Liver (tissue), 9 donors: ENCODE data around the gene LRCOL1. TPM values are rescaled to one million over a fixed set of nuclear protein-coding genes. Genes with fewer than 3 reads are reported as not detected.

Source experiments
- DNase-seq: peaks from one replicate; pipeline ENCODE4 v3.0.0-alpha.2; 2017; ENCODE audit warnings: low spot score
- H3K27ac ChIP-seq, 2 donors: one replicate each; pipeline ENCODE4 v1.7.0; 2013; ENCODE audit warnings: inconsistent platforms in 2 of 2, low read length in 2 of 2, control low read depth in 1 of 2, low read depth in 1 of 2, mild to moderate bottlenecking in 1 of 2
- H3K27me3 ChIP-seq, 4 donors: one replicate each; pipeline versions ENCODE4 v1.6.1 to v1.7.0; 2013; ENCODE audit warnings: low read length in 3 of 4, inconsistent platforms in 1 of 4, mild to moderate bottlenecking in 1 of 4, moderate library complexity in 1 of 4; ENCODE audit not compliant: control insufficient read depth in 4 of 4, insufficient read depth in 4 of 4
- H3K36me3 ChIP-seq, 4 donors: one replicate each; pipeline versions ENCODE4 v1.6.1 to v1.7.0; 2013; ENCODE audit warnings: low read length in 3 of 4, mild to moderate bottlenecking in 3 of 4, low read depth in 1 of 4, moderate library complexity in 1 of 4; ENCODE audit not compliant: control insufficient read depth in 4 of 4, insufficient read depth in 3 of 4
- H3K4me1 ChIP-seq, 4 donors: one replicate each; pipeline versions ENCODE4 v1.6.1 to v1.7.0; 2013; ENCODE audit warnings: low read length in 3 of 4, mild to moderate bottlenecking in 3 of 4, moderate library complexity in 1 of 4; ENCODE audit not compliant: control insufficient read depth in 4 of 4, insufficient read depth in 4 of 4
- H3K4me3 ChIP-seq, 3 donors: one replicate each; pipeline versions ENCODE4 v1.6.1 to v1.7.0; 2013; ENCODE audit warnings: low read length in 3 of 3, control low read depth in 1 of 3, low read depth in 1 of 3, mild to moderate bottlenecking in 1 of 3
- H3K9ac ChIP-seq, 2 donors: one replicate each; pipeline ENCODE4 v1.7.0; 2013; ENCODE audit warnings: low read length in 2 of 2, mild to moderate bottlenecking in 2 of 2, moderate library complexity in 2 of 2, control low read depth in 1 of 2, low read depth in 1 of 2
- H3K9me3 ChIP-seq, 4 donors: one replicate each; pipeline versions ENCODE4 v1.6.1 to v1.7.0; 2013; ENCODE audit warnings: low read length in 3 of 4; ENCODE audit not compliant: control insufficient read depth in 4 of 4
- EGR1 ChIP-seq, 2 donors: IDR thresholded peaks; 2 replicates each; pipeline ENCODE4 v1.6.1; 2016 to 2018; ENCODE audit warnings: antibody characterized with exemption in 2 of 2, low read depth in 2 of 2
- FOXA1 ChIP-seq: IDR thresholded peaks from 2 replicates; pipeline ENCODE4 v1.6.1; 2016; ENCODE audit warnings: antibody characterized with exemption
- FOXA2 ChIP-seq: IDR thresholded peaks from 2 replicates; pipeline ENCODE4 v1.6.1; 2016; ENCODE audit warnings: antibody characterized with exemption
- HNF4A ChIP-seq, 2 donors: conservative IDR thresholded peaks; 2 replicates each; pipeline ENCODE4 v1.6.1; 2016; ENCODE audit warnings: antibody characterized with exemption in 2 of 2, mild to moderate bottlenecking in 2 of 2
- HNF4G ChIP-seq: IDR thresholded peaks from 2 replicates; pipeline ENCODE4 v1.6.1; 2016; ENCODE audit warnings: antibody characterized with exemption
- JUND ChIP-seq, 2 donors: IDR thresholded peaks; 2 replicates each; pipeline ENCODE4 v1.6.1; 2016; ENCODE audit warnings: antibody characterized with exemption in 2 of 2
- MAX ChIP-seq: IDR thresholded peaks from 2 replicates; pipeline ENCODE4 v1.6.1; 2016; ENCODE audit warnings: antibody characterized with exemption
- RAD21 ChIP-seq, 2 donors: IDR thresholded peaks; 2 replicates each; pipeline ENCODE4 v1.6.1; 2016; ENCODE audit warnings: antibody characterized with exemption in 2 of 2, mild to moderate bottlenecking in 2 of 2
- REST ChIP-seq: IDR thresholded peaks from 2 replicates; pipeline ENCODE4 v1.6.1; 2016; ENCODE audit warnings: antibody characterized with exemption, mild to moderate bottlenecking
- RXRA ChIP-seq, 2 donors: IDR thresholded peaks; 2 replicates each; pipeline ENCODE4 v1.6.1; 2017 to 2018; ENCODE audit warnings: antibody characterized with exemption in 2 of 2, mild to moderate bottlenecking in 1 of 2
- SP1 ChIP-seq: IDR thresholded peaks from 2 replicates; pipeline ENCODE4 v1.6.1; 2018; ENCODE audit warnings: antibody characterized with exemption, mild to moderate bottlenecking
- TAF1 ChIP-seq: conservative IDR thresholded peaks from 2 replicates; pipeline ENCODE4 v1.6.1; 2016; ENCODE audit warnings: antibody characterized with exemption, mild to moderate bottlenecking
- YY1 ChIP-seq: IDR thresholded peaks from 2 replicates; pipeline ENCODE4 v1.6.1; 2016; ENCODE audit warnings: antibody characterized with exemption, mild to moderate bottlenecking
- ZBTB33 ChIP-seq: IDR thresholded peaks from 2 replicates; pipeline ENCODE4 v1.6.1; 2016; ENCODE audit warnings: antibody characterized with exemption
- WGBS: extraction: QIAGEN DNeasy Blood & Tissue Kit; methylation state at CpG from one replicate; pipeline ENCODE4 v1.1.7; 2013; 5-methylcytosine and 5-hydroxymethylcytosine counted together
- polyA plus RNA-seq, 2 donors: library from polyadenylated mRNA; stranded (reverse) in 1 of 2; unstranded in 1 of 2; fragments of 200-250 nt in 1 of 2; fragments of >200 nt in 1 of 2; fragmentation: Nextera tagmentation in 1 of 2; extraction: Ambion mirVana in 1 of 2; gene quantifications; one replicate each; pipeline versions ENCODE4 v1.2.1 to v1.2.3, GENCODE V29; 2013 to 2015
- total RNA-seq, 2 donors: library from RNA; depleted of rRNA; stranded (reverse); fragments of >200 nt; gene quantifications; one replicate each; pipeline ENCODE4 v1.2.3, GENCODE V29; 2014
- donor health status: healthy.
- donor health status: healthy.
- donor health status: healthy.
- donor health status: healthy.
- donor health status: healthy.

LRCOL1 gene
- total and polyA plus RNA-seq, 4 donors = 2.6 to 40.7 (median 5.9) TPM; not detected in 1

- Histone ChIP-seq H3K36me3 (peaks cover 0 to 10% (median 4%) of the 10 kb centered on the region in 4 donors), H3K9ac (no peak overlapping the region), H3K27me3 (no peaks in the 10 kb centered on the region), H3K4me3 (no peak overlapping the region), H3K27ac (no peak overlapping the region), H3K9me3 (no peaks in the 10 kb centered on the region), H3K4me1 (no peaks in the 10 kb centered on the region)
- no peak for DNase-seq
- TF ChIP-seq FOXA2 = no peak
- no peak for TF ChIP-seq MAX
- no peak for TF ChIP-seq ZBTB33
- TF ChIP-seq JUND (IDR thresholded peaks at IDR 0.05) = no peak
- TF ChIP-seq TAF1 = no peak
- no peak for TF ChIP-seq HNF4G
- TF ChIP-seq FOXA1 = no peak
- WGBS = 88% methylated on average over 17 of the region's 17 CpGs
Measured at GRCh38 chr12:132568826-132569480, 41.4 kb downstream of the LRCOL1 start.

GRCh38 chr12:132568301-132568700 is 42.1 kb downstream of the LRCOL1 start:
- Histone ChIP-seq H3K4me3 (no peak overlapping the region), H3K27ac (no peak overlapping the region), H3K36me3 (peaks cover 0 to 9% (median 2%) of the 10 kb centered on the region in 4 donors), H3K9me3 (no peaks in the 10 kb centered on the region), H3K9ac (no peak overlapping the region), H3K27me3 (no peaks in the 10 kb centered on the region), H3K4me1 (no peaks in the 10 kb centered on the region)
- no peak for DNase-seq
- WGBS = 95% methylated on average over 16 of the region's 16 CpGs
- TF ChIP-seq HNF4A (conservative IDR thresholded peaks at IDR 0.05) (no peak), RAD21 (IDR thresholded peaks at IDR 0.05) (no peak), ZBTB33 (no peak), YY1 (no peak), JUND (IDR thresholded peaks at IDR 0.05) (no peak), TAF1 (no peak), MAX (no peak), FOXA1 (no peak), REST (no peak), RXRA (IDR thresholded peaks at IDR 0.05) (no peak), SP1 (no peak), HNF4G (no peak), EGR1 (IDR thresholded peaks at IDR 0.05; ENCODE audit: low read depth in 2 of 2) (no peak)
